GM21423 (cell line): ENCODE measurements around the gene TTC33.

Experiments
- ATAC-seq: cut with Tn5 transposase; IDR thresholded peaks from one replicate; pipeline ENCODE4 v1.9.1; 2021; ENCODE audit warnings: mild to moderate bottlenecking, moderate library complexity; ENCODE audit not compliant: unreplicated experiment

The TTC33 gene

GRCh38 chr5:40681363-40682153, 74.2 kb downstream of the TTC33 start:
- peak; percentile 26 for ATAC-seq

GRCh38 chr5:40680741-40681362, 74.9 kb downstream of the TTC33 start:
- ATAC-seq, result no peak

GRCh38 chr5:40679913-40680681, 75.7 kb downstream of the TTC33 start, which contains the start of gene PTGER4:
TSS of gene PTGER4 (plus strand) at chr5:40679915. CDS start at chr5:40680994, 1,079 bp downstream.
- ATAC-seq, result peak; percentile 26

GRCh38 chr5:40679148-40679912, 76.4 kb downstream of the TTC33 start:
- ATAC-seq, result peak; percentile 66

- ATAC-seq, result no peak
Observed at GRCh38 chr5:40678460-40679147, 77.2 kb downstream of the TTC33 start.

- no peak for ATAC-seq
Observed at GRCh38 chr5:40678026-40678425, 77.7 kb downstream of the TTC33 start.

GRCh38 chr5:40677456-40677855, 78.3 kb downstream of the TTC33 start:
- no peak for ATAC-seq

GRCh38 chr5:40676613-40677343, 79.0 kb downstream of the TTC33 start:
- no peak for ATAC-seq

GRCh38 chr5:40675396-40676133, 80.2 kb downstream of the TTC33 start:
- ATAC-seq, result no peak

GRCh38 chr5:40674661-40675235, 81.0 kb downstream of the TTC33 start:
- no peak for ATAC-seq

- no peak for ATAC-seq
Observed at GRCh38 chr5:40672425-40672824, 83.3 kb downstream of the TTC33 start.

GRCh38 chr5:40669606-40670390, 86.0 kb downstream of the TTC33 start:
- no peak for ATAC-seq

GRCh38 chr5:40667161-40667663, 88.5 kb downstream of the TTC33 start:
- ATAC-seq, result no peak

- ATAC-seq, result no peak
Observed at GRCh38 chr5:40666657-40667056, 89.1 kb downstream of the TTC33 start.

- ATAC-seq, result no peak
Observed at GRCh38 chr5:40665635-40666298, 90.0 kb downstream of the TTC33 start.

GRCh38 chr5:40660751-40661150, 95.0 kb downstream of the TTC33 start:
- no peak for ATAC-seq

GRCh38 chr5:40656766-40657165, 99.0 kb downstream of the TTC33 start:
- no peak for ATAC-seq
